Spinal cord (tissue), 10 donors: ENCODE data around the gene ACSF3. TPM values are rescaled to one million over a fixed set of nuclear protein-coding genes. Genes with fewer than 3 reads are reported as not detected.

Experiments
- DNase-seq, 6 donors: peaks; one replicate each; pipeline versions ENCODE4 v3.0.0 to v3.0.0-alpha.2; 2013 to 2015; ENCODE audit warnings: low spot score in 6 of 6, low read depth in 4 of 6
- H3K27ac ChIP-seq: one replicate; pipeline ENCODE4 v1.5.1; 2013; ENCODE audit warnings: low read depth, low read length, control low read depth
- H3K27me3 ChIP-seq: one replicate; pipeline ENCODE4 v1.6.1; 2013; ENCODE audit warnings: low read length; ENCODE audit not compliant: control insufficient read depth, insufficient read depth
- H3K36me3 ChIP-seq: one replicate; pipeline ENCODE4 v1.6.1; 2013; ENCODE audit warnings: low read length; ENCODE audit not compliant: control insufficient read depth, insufficient read depth
- H3K4me1 ChIP-seq: one replicate; pipeline ENCODE4 v1.6.1; 2013; ENCODE audit warnings: low read length; ENCODE audit not compliant: control insufficient read depth, insufficient read depth
- H3K4me3 ChIP-seq: one replicate; pipeline ENCODE4 v1.5.1; 2013; ENCODE audit warnings: low read depth, low read length, control low read depth
- H3K9me3 ChIP-seq: one replicate; pipeline ENCODE4 v1.6.1; 2013; ENCODE audit warnings: low read length; ENCODE audit not compliant: control insufficient read depth, insufficient read depth
- WGBS: methylation state at CpG from one replicate; pipeline ENCODE4 v1.1.5; 2013; ENCODE audit warnings: missing lambda C conversion rate; ENCODE audit not compliant: insufficient coverage; 5-methylcytosine and 5-hydroxymethylcytosine counted together
- polyA plus RNA-seq, 2 donors: library from polyadenylated mRNA; unstranded; fragments of 120-200 nt; gene quantifications; one replicate each; pipeline ENCODE4 v1.2.1, GENCODE V29; 2013; ENCODE audit not compliant: insufficient read length in 2 of 2
- total RNA-seq, 2 donors: library from RNA; depleted of rRNA in 1 of 2; stranded (reverse); fragments of 120-200 nt in 1 of 2; fragments of >200 nt in 1 of 2; gene quantifications; one replicate each; pipeline versions ENCODE4 v1.2.3 to v1.2.4, GENCODE V29; 2013 to 2014
- donor health status: healthy.

Gene ACSF3
- total and polyA plus RNA-seq, 4 donors = 15.1 to 35.8 (median 29.0) TPM

- H3K27me3 ChIP-seq = peaks cover 20% of the 10 kb centered on the region
- no peaks in the 10 kb centered on the region for H3K36me3 ChIP-seq
- DNase-seq = no peak
- 85% methylated on average over 13 of the region's 13 CpGs for WGBS
- H3K9me3 ChIP-seq = no peaks in the 10 kb centered on the region
- no peak overlapping the region for H3K27ac ChIP-seq
- H3K4me1 ChIP-seq = peaks cover 20% of the 10 kb centered on the region
- H3K4me3 ChIP-seq = no peak overlapping the region
Observed at GRCh38 chr16:89197033-89197632, 103.5 kb downstream of the ACSF3 start.

GRCh38 chr16:89197633-89198416 is 104.2 kb downstream of the ACSF3 start:
- Histone ChIP-seq H3K4me1 (peaks cover 14% of the 10 kb centered on the region), H3K9me3 (no peaks in the 10 kb centered on the region), H3K27me3 (peaks cover 27% of the 10 kb centered on the region), H3K4me3 (no peak overlapping the region), H3K27ac (no peak overlapping the region), H3K36me3 (no peaks in the 10 kb centered on the region)
- DNase-seq = no peak
- 76% methylated on average over 26 of the region's 26 CpGs for WGBS

GRCh38 chr16:89198417-89199240 is 105.0 kb downstream of the ACSF3 start:
- Histone ChIP-seq H3K27me3 (peaks cover 35% of the 10 kb centered on the region), H3K4me3 (no peak overlapping the region)
- 83% methylated on average over 22 of the region's 28 CpGs for WGBS

GRCh38 chr16:89199241-89200123 is 105.8 kb downstream of the ACSF3 start:
- H3K27ac ChIP-seq = no peak overlapping the region

More at GRCh38 chr16:89198417-89199240, 105.0 kb downstream of the ACSF3 start:
- Histone ChIP-seq H3K9me3 (no peaks in the 10 kb centered on the region), H3K4me1 (peaks cover 9% of the 10 kb centered on the region), H3K27ac (no peak overlapping the region), H3K36me3 (no peaks in the 10 kb centered on the region)
- DNase-seq = no peak

GRCh38 chr16:89200124-89200849 is 106.6 kb downstream of the ACSF3 start, which contains the start of gene SLC22A31:
TSS of gene SLC22A31 (minus strand) at chr16:89200537. CDS start at chr16:89200501, 36 bp downstream.
- Histone ChIP-seq H3K4me1 (peaks cover 8% of the 10 kb centered on the region), H3K36me3 (no peaks in the 10 kb centered on the region), H3K4me3 (no peak within 1 kb of the TSS), H3K27ac (no peak within 1 kb of the TSS), H3K27me3 (peaks cover 46% of the 10 kb centered on the region), H3K9me3 (no peaks in the 10 kb centered on the region)
- WGBS = 21% methylated on average over 28 of the region's 28 CpGs
- DNase-seq = no peak

More at GRCh38 chr16:89199241-89200123, 105.8 kb downstream of the ACSF3 start:
- Histone ChIP-seq H3K27me3 (peaks cover 42% of the 10 kb centered on the region), H3K36me3 (no peaks in the 10 kb centered on the region), H3K4me1 (peaks cover 8% of the 10 kb centered on the region), H3K9me3 (no peaks in the 10 kb centered on the region), H3K4me3 (no peak overlapping the region)
- DNase-seq = no peak
- 80% methylated on average over 20 of the region's 22 CpGs for WGBS

GRCh38 chr16:89200850-89201411 is 107.3 kb downstream of the ACSF3 start:
- WGBS = 1% methylated on average over 58 of the region's 58 CpGs
- Histone ChIP-seq H3K4me1 (peaks cover 8% of the 10 kb centered on the region), H3K27ac (no peak overlapping the region), H3K27me3 (peaks cover 46% of the 10 kb centered on the region), H3K4me3 (no peak overlapping the region), H3K36me3 (no peaks in the 10 kb centered on the region), H3K9me3 (no peaks in the 10 kb centered on the region)
- DNase-seq = no peak

- WGBS = under 1% methylated on average over 89 of the region's 111 CpGs
- Histone ChIP-seq H3K27ac (no peak overlapping the region), H3K4me3 (no peak overlapping the region), H3K9me3 (no peaks in the 10 kb centered on the region), H3K4me1 (peaks cover 8% of the 10 kb centered on the region), H3K36me3 (no peaks in the 10 kb centered on the region), H3K27me3 (peaks cover 46% of the 10 kb centered on the region)
- DNase-seq = peak in 3 of 6 donors; percentile 6 to 71 (median 55)
Observed at GRCh38 chr16:89201439-89202377, 108.1 kb downstream of the ACSF3 start.
